Memory B cell (primary cell): ENCODE measurements around the gene ZSWIM4.

Source experiments
- ATAC-seq: fragments of 150-1000 bp; cut with Tn5 transposase; 2 replicates; pipeline ENCODE4 v1.10.0; 2021; ENCODE audit warnings: low read depth, mild to moderate bottlenecking, moderate library complexity
- DNase-seq, 2 donors: peaks; one replicate each; pipeline ENCODE4 v3.0.0; 2022; ENCODE audit warnings: low spot score in 2 of 2
- H3K27ac Mint-ChIP-seq: one replicate; pipeline ENCODE4 v1.8.0; 2022; ENCODE audit warnings: mild to moderate bottlenecking, moderate library complexity, mixed read lengths
- H3K27me3 Mint-ChIP-seq: one replicate; pipeline ENCODE4 v1.8.0; 2022; ENCODE audit warnings: mixed read lengths
- H3K36me3 Mint-ChIP-seq: one replicate; pipeline ENCODE4 v1.8.0; 2022; ENCODE audit warnings: mild to moderate bottlenecking, mixed read lengths
- H3K4me1 Mint-ChIP-seq: one replicate; pipeline ENCODE4 v1.8.0; 2022; ENCODE audit warnings: mixed read lengths
- H3K4me3 Mint-ChIP-seq: one replicate; pipeline ENCODE4 v1.8.0; 2022; ENCODE audit warnings: mild to moderate bottlenecking, moderate library complexity, mixed read lengths
- H3K9me3 Mint-ChIP-seq: one replicate; pipeline ENCODE4 v1.8.0; 2022; ENCODE audit warnings: mixed read lengths

ZSWIM4 gene

GRCh38 chr19:13826652-13827235 is 31.5 kb downstream of the ZSWIM4 start:
- ATAC-seq = no peak
- Mint-ChIP-seq H3K4me1 (peaks cover 5% of the 10 kb centered on the region), H3K27me3 (no peaks in the 10 kb centered on the region), H3K4me3 (no peak overlapping the region), H3K27ac (no peak overlapping the region), H3K9me3 (no peaks in the 10 kb centered on the region), H3K36me3 (peaks cover 13% of the 10 kb centered on the region)
- no peak for DNase-seq

- no peak overlapping the region for H3K4me3 Mint-ChIP-seq
- no peaks in the 10 kb centered on the region for H3K27me3 Mint-ChIP-seq
- ATAC-seq = no peak
- no peak for DNase-seq
- H3K9me3 Mint-ChIP-seq = no peaks in the 10 kb centered on the region
- no peak overlapping the region for H3K27ac Mint-ChIP-seq
- H3K36me3 Mint-ChIP-seq = peaks cover 13% of the 10 kb centered on the region
- H3K4me1 Mint-ChIP-seq = peaks cover 5% of the 10 kb centered on the region
Measured at GRCh38 chr19:13827656-13828055, 32.4 kb downstream of the ZSWIM4 start.

- H3K4me1 Mint-ChIP-seq = peaks cover 15% of the 10 kb centered on the region
- H3K36me3 Mint-ChIP-seq = peaks cover 7% of the 10 kb centered on the region
- H3K27me3 Mint-ChIP-seq = no peaks in the 10 kb centered on the region
- H3K4me3 Mint-ChIP-seq = no peak overlapping the region
- DNase-seq (no peak), ATAC-seq (no peak)
- H3K9me3 Mint-ChIP-seq = no peaks in the 10 kb centered on the region
- H3K27ac Mint-ChIP-seq = no peak overlapping the region
Measured at GRCh38 chr19:13830114-13830740, 35.0 kb downstream of the ZSWIM4 start.

GRCh38 chr19:13830741-13831536 is 35.7 kb downstream of the ZSWIM4 start:
- peaks cover 14% of the 10 kb centered on the region for H3K4me1 Mint-ChIP-seq
- DNase-seq (no peak), ATAC-seq (no peak)
- H3K9me3 Mint-ChIP-seq = no peaks in the 10 kb centered on the region
- H3K27me3 Mint-ChIP-seq = no peaks in the 10 kb centered on the region
- H3K4me3 Mint-ChIP-seq = no peak overlapping the region
- H3K27ac Mint-ChIP-seq = no peak overlapping the region
- H3K36me3 Mint-ChIP-seq = peaks cover 6% of the 10 kb centered on the region

- H3K4me1 Mint-ChIP-seq = peaks cover 19% of the 10 kb centered on the region
- no peak for DNase-seq
Measured at GRCh38 chr19:13831537-13832467, 36.6 kb downstream of the ZSWIM4 start.

GRCh38 chr19:13833330-13834243 is 38.3 kb downstream of the ZSWIM4 start:
- peaks cover 4% of the 10 kb centered on the region for H3K36me3 Mint-ChIP-seq
- peaks cover 22% of the 10 kb centered on the region for H3K4me1 Mint-ChIP-seq
- peak; percentile 79 for ATAC-seq
- peak; percentile 95 to 96 for DNase-seq
- peak overlapping the region; percentile 99 for H3K4me3 Mint-ChIP-seq
- no peaks in the 10 kb centered on the region for H3K9me3 Mint-ChIP-seq
- H3K27ac Mint-ChIP-seq = peak overlapping the region; percentile 99
- H3K27me3 Mint-ChIP-seq = no peaks in the 10 kb centered on the region

More at GRCh38 chr19:13831537-13832467, 36.6 kb downstream of the ZSWIM4 start:
- Mint-ChIP-seq H3K27ac (no peak overlapping the region), H3K9me3 (no peaks in the 10 kb centered on the region), H3K36me3 (peaks cover 4% of the 10 kb centered on the region), H3K27me3 (no peaks in the 10 kb centered on the region), H3K4me3 (no peak overlapping the region)
- ATAC-seq = no peak

- Mint-ChIP-seq H3K4me3 (peak overlapping the region; percentile 99), H3K36me3 (peaks cover 3% of the 10 kb centered on the region), H3K4me1 (peaks cover 28% of the 10 kb centered on the region), H3K27ac (peak overlapping the region; percentile 99), H3K9me3 (no peaks in the 10 kb centered on the region), H3K27me3 (no peaks in the 10 kb centered on the region)
- peak in 1 of 2 donors; percentile 42 for DNase-seq
- ATAC-seq = no peak
Measured at GRCh38 chr19:13834244-13835069, 39.2 kb downstream of the ZSWIM4 start.

GRCh38 chr19:13835791-13836723 is 40.8 kb downstream of the ZSWIM4 start:
- Mint-ChIP-seq H3K9me3 (no peaks in the 10 kb centered on the region), H3K27me3 (no peaks in the 10 kb centered on the region), H3K27ac (peak overlapping the region; percentile 99), H3K36me3 (no peaks in the 10 kb centered on the region), H3K4me1 (peaks cover 36% of the 10 kb centered on the region), H3K4me3 (peak overlapping the region; percentile 50)
- no peak for ATAC-seq
- peak; percentile 24 to 57 for DNase-seq

GRCh38 chr19:13838435-13839129 is 43.3 kb downstream of the ZSWIM4 start:
- Mint-ChIP-seq H3K4me1 (peaks cover 38% of the 10 kb centered on the region), H3K9me3 (no peaks in the 10 kb centered on the region), H3K36me3 (no peaks in the 10 kb centered on the region), H3K27me3 (no peaks in the 10 kb centered on the region), H3K4me3 (peak overlapping the region; percentile 94), H3K27ac (peak overlapping the region; percentile 99)
- peak in 1 of 2 donors; percentile 18 for DNase-seq
- ATAC-seq = no peak

GRCh38 chr19:13839130-13839937 is 44.1 kb downstream of the ZSWIM4 start:
- ATAC-seq (peak; percentile 31), DNase-seq (peak; percentile 72 to 74)
- Mint-ChIP-seq H3K27me3 (no peaks in the 10 kb centered on the region), H3K9me3 (no peaks in the 10 kb centered on the region), H3K27ac (peak overlapping the region; percentile 99), H3K36me3 (no peaks in the 10 kb centered on the region), H3K4me3 (peak overlapping the region; percentile 94), H3K4me1 (peaks cover 36% of the 10 kb centered on the region)
